Skeletal muscle satellite cell (primary cell): ENCODE measurements around the gene LY6G6D.

Source experiments
- H3K27me3 ChIP-seq: 2 replicates; pipeline ENCODE4 v1.7.0; 2013; ENCODE audit warnings: low read length; ENCODE audit not compliant: control insufficient read depth, insufficient read depth
- H3K36me3 ChIP-seq: 2 replicates; pipeline ENCODE4 v1.7.0; 2013; ENCODE audit warnings: mild to moderate bottlenecking, control low read depth, low read length; ENCODE audit not compliant: insufficient read depth
- H3K4me1 ChIP-seq: 2 replicates; pipeline ENCODE4 v1.7.0; 2013; ENCODE audit warnings: low read length; ENCODE audit not compliant: control insufficient read depth, insufficient read depth
- H3K4me2 ChIP-seq: 2 replicates; pipeline ENCODE4 v1.7.0; 2013; ENCODE audit warnings: mild to moderate bottlenecking, low read length
- H3K4me3 ChIP-seq: 2 replicates; pipeline ENCODE4 v1.7.0; 2013; ENCODE audit warnings: low read length
- H3K9ac ChIP-seq: 2 replicates; pipeline ENCODE4 v1.7.0; 2013; ENCODE audit warnings: mild to moderate bottlenecking, low read depth, low read length, moderate library complexity
- H3K9me3 ChIP-seq: replicated peaks from 2 replicates; pipeline ENCODE4 v1.7.0; 2013; ENCODE audit warnings: mild to moderate bottlenecking, control low read depth, low read length

Gene LY6G6D

DNA sequence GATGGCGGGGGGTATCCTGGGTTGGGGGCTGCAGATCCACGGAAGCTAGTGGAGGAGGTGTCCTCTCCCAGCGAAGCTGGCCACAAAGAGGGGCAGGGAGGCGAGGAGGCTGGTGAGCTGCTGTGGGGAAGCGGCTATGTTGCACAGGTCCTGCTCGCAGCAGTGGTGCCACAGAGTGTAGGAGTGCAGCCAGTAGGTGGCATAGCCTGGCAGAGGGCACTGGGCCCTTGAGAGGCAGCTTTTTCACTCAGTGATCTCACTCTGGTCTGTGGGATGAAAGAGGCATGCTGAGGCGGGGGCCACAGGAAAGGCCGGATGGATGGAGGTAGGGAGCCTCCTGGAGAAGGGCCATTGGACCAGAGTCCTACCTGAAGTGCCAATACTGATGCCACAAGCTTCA, 2.9 kb upstream of the LY6G6D start:
- H3K4me1 ChIP-seq = no peaks in the 10 kb centered on the region
- no peaks in the 10 kb centered on the region for H3K9me3 ChIP-seq
- no peak overlapping the region for H3K4me3 ChIP-seq
- H3K4me2 ChIP-seq = no peak overlapping the region
- H3K9ac ChIP-seq = no peak overlapping the region
- H3K27me3 ChIP-seq = peaks cover 4% of the 10 kb centered on the region
- no peaks in the 10 kb centered on the region for H3K36me3 ChIP-seq

DNA sequence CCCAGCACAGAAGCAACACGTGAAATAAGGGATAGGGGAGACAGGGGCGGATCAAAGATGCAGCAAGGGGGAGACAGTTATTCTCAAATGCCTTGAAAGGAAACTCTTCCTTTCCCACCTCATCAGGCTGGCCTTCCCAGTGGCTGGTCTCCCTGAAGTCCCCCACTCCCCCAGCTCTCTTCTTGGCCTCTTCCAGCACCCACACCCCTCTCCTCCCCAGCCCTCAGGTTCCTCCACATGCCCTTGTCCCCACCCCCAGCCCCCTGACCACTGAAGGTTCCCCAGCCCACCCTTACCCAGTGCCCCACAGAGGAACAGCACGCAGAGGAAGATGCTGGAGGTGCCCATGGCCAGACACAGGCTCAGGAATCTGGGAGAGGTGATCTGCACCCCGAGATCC, 1.7 kb upstream of the LY6G6D start:
- Histone ChIP-seq H3K36me3 (no peaks in the 10 kb centered on the region), H3K9ac (no peak overlapping the region), H3K4me3 (no peak overlapping the region), H3K4me1 (no peaks in the 10 kb centered on the region), H3K4me2 (no peak overlapping the region), H3K27me3 (peaks cover 4% of the 10 kb centered on the region), H3K9me3 (no peaks in the 10 kb centered on the region)

DNA sequence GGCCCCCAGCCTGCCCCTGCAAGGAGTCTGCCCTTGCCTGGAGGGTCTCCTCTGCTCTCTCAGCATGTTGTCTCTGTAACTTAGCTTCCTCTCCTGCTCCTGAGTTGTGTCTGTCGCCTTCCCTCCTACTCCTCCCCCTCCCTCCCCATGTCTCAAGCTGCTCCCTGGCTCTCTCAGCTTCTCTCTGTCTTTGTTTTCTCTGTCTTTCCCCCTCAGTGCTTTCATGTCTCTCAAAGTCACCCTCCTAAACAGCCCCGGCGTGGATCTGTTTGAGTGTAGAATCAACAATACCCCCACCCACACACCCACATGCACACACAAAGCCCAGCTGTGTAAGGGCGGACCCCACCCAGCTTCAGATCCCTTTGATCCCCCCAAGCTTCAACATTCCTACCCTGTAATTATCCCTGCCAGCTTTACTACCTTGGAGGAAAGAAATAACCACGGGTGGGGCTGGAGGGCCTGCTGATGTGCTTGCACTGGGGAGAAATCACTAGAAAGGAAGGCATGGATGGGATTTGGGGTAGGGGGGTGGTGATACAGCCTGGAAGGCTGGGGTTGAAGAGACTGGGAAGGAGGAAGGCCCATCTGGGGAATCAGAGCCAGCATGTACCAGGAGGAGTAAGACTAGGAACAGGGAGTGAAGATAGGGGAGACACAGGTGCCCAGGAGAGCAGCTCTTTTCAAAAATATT, 1.0 kb upstream of the LY6G6D start:
- no peak overlapping the region for H3K4me2 ChIP-seq
- no peaks in the 10 kb centered on the region for H3K4me1 ChIP-seq
- no peaks in the 10 kb centered on the region for H3K9me3 ChIP-seq
- no peak overlapping the region for H3K9ac ChIP-seq
- H3K27me3 ChIP-seq = peaks cover 4% of the 10 kb centered on the region
- no peaks in the 10 kb centered on the region for H3K36me3 ChIP-seq
- H3K4me3 ChIP-seq = no peak overlapping the region

- Histone ChIP-seq H3K9ac (no peak overlapping the region), H3K4me3 (no peak overlapping the region), H3K27me3 (peaks cover 4% of the 10 kb centered on the region), H3K4me2 (no peak overlapping the region), H3K4me1 (no peaks in the 10 kb centered on the region), H3K9me3 (no peaks in the 10 kb centered on the region), H3K36me3 (no peaks in the 10 kb centered on the region)
These were observed 2.5 kb downstream of the LY6G6D start for GRCh38 chr6:31717499-31718222.

DNA sequence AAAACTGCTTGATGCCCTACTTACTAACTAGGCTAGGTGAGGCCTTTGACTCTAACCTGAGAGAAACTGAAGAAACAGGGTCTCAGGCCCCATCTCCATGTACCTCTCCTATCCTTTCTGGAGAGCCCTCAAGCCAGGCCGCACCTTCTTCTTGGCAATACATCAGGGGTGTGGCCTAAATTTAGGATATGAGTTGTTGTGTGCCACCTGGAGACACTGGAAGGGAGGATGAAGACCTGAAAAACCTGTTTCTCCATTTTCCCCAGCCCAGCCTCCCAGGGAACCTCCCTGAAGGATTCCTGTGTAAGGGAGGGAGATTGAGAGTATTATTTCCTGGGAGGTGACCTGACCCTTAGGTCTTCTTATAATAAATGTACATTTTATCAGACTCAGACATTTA, 3.1 kb downstream of the LY6G6D start:
- H3K9me3 ChIP-seq = no peaks in the 10 kb centered on the region
- H3K4me2 ChIP-seq = no peak overlapping the region
- H3K4me3 ChIP-seq = no peak overlapping the region
- no peak overlapping the region for H3K9ac ChIP-seq
- no peaks in the 10 kb centered on the region for H3K36me3 ChIP-seq
- peaks cover 1% of the 10 kb centered on the region for H3K27me3 ChIP-seq
- no peaks in the 10 kb centered on the region for H3K4me1 ChIP-seq

- Histone ChIP-seq H3K27me3 (no peaks in the 10 kb centered on the region), H3K4me3 (no peak overlapping the region), H3K9ac (no peak overlapping the region), H3K36me3 (no peaks in the 10 kb centered on the region), H3K4me2 (no peak overlapping the region), H3K4me1 (no peaks in the 10 kb centered on the region), H3K9me3 (no peaks in the 10 kb centered on the region)
These were observed 3.9 kb downstream of the LY6G6D start for GRCh38 chr6:31719001-31719400.

GRCh38 chr6:31720196-31720770, 5.1 kb downstream of the LY6G6D start:
- Histone ChIP-seq H3K4me2 (no peak overlapping the region), H3K36me3 (no peaks in the 10 kb centered on the region), H3K27me3 (no peaks in the 10 kb centered on the region), H3K9me3 (no peaks in the 10 kb centered on the region), H3K4me3 (no peak overlapping the region), H3K9ac (no peak overlapping the region), H3K4me1 (no peaks in the 10 kb centered on the region)

- H3K4me2 ChIP-seq = no peak within 1 kb of the TSS
- H3K4me1 ChIP-seq = no peaks in the 10 kb centered on the region
- H3K4me3 ChIP-seq = no peak within 1 kb of the TSS
- H3K9ac ChIP-seq = no peak within 1 kb of the TSS
- H3K36me3 ChIP-seq = peaks cover 10% of the 10 kb centered on the region
- no peaks in the 10 kb centered on the region for H3K9me3 ChIP-seq
- no peaks in the 10 kb centered on the region for H3K27me3 ChIP-seq
These were observed 6.3 kb downstream of the LY6G6D start, which contains the start of gene LY6G6C for GRCh38 chr6:31721351-31722020. Gene LY6G6C, minus strand, starts transcription at chr6:31721746. Its CDS starts 67 bp downstream, at chr6:31721679.

GRCh38 chr6:31722173-31722572, 7.0 kb downstream of the LY6G6D start:
- Histone ChIP-seq H3K9ac (no peak overlapping the region), H3K36me3 (peaks cover 16% of the 10 kb centered on the region), H3K4me3 (no peak overlapping the region), H3K9me3 (no peaks in the 10 kb centered on the region), H3K4me2 (no peak overlapping the region), H3K27me3 (no peaks in the 10 kb centered on the region), H3K4me1 (no peaks in the 10 kb centered on the region)

GRCh38 chr6:31723245-31723979, 8.3 kb downstream of the LY6G6D start, which contains the start of gene MPIG6B:
Gene MPIG6B, plus strand, starts transcription at chr6:31723373. Its CDS starts 11 bp downstream, at chr6:31723384.
- H3K9me3 ChIP-seq = no peaks in the 10 kb centered on the region
- H3K4me3 ChIP-seq = no peak within 1 kb of the TSS
- no peak within 1 kb of the TSS for H3K9ac ChIP-seq

More at GRCh38 chr6:31723245-31723979, 8.3 kb downstream of the LY6G6D start, which contains the start of gene MPIG6B:
- peaks cover 1% of the 10 kb centered on the region for H3K4me1 ChIP-seq
- no peaks in the 10 kb centered on the region for H3K27me3 ChIP-seq
- no peak within 1 kb of the TSS for H3K4me2 ChIP-seq
- H3K36me3 ChIP-seq = peaks cover 25% of the 10 kb centered on the region
